A673 (cell line): Measurements from ENCODE around the gene ABHD6.

ENCODE experiments used
- EZH2 ChIP-seq: fragments of 200-600 bp; sonication (generic); IDR thresholded peaks from 2 replicates; pipeline ENCODE4 v1.6.1; 2017; ENCODE audit warnings: borderline replicate concordance, low read depth, mild to moderate bottlenecking, mixed read lengths, antibody characterized with exemption, low read length; ENCODE audit not compliant: poor library complexity, severe bottlenecking
- TF ChIP-seq, protein P1 (sequence below): fragments of 300-800, 200-600 bp; sonication (generic); conservative IDR thresholded peaks from 2 replicates; pipeline ENCODE4 v1.5.1; 2017; ENCODE audit warnings: low read depth, mild to moderate bottlenecking, antibody characterized with exemption, low read length, moderate library complexity, mixed read lengths

GRCh38 chr3:58322793-58323192, 85.2 kb downstream of the ABHD6 start:
- TF ChIP-seq, protein P1, sequence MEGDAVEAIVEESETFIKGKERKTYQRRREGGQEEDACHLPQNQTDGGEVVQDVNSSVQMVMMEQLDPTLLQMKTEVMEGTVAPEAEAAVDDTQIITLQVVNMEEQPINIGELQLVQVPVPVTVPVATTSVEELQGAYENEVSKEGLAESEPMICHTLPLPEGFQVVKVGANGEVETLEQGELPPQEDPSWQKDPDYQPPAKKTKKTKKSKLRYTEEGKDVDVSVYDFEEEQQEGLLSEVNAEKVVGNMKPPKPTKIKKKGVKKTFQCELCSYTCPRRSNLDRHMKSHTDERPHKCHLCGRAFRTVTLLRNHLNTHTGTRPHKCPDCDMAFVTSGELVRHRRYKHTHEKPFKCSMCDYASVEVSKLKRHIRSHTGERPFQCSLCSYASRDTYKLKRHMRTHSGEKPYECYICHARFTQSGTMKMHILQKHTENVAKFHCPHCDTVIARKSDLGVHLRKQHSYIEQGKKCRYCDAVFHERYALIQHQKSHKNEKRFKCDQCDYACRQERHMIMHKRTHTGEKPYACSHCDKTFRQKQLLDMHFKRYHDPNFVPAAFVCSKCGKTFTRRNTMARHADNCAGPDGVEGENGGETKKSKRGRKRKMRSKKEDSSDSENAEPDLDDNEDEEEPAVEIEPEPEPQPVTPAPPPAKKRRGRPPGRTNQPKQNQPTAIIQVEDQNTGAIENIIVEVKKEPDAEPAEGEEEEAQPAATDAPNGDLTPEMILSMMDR: no peak
- no peak for TF ChIP-seq EZH2
